SW480 (cell line): ENCODE measurements around the gene PPP2R3B.
"Not testable (repeated sequence)": the region's sequence is repeated elsewhere in the genome, so short reads cannot be mapped to it uniquely, and the experiment has no call there.

Source experiments
- DNase-seq: peaks from one replicate; pipeline ENCODE4 v3.0.0-alpha.2; 2016; ENCODE audit warnings: low spot score

PPP2R3B gene

DNA sequence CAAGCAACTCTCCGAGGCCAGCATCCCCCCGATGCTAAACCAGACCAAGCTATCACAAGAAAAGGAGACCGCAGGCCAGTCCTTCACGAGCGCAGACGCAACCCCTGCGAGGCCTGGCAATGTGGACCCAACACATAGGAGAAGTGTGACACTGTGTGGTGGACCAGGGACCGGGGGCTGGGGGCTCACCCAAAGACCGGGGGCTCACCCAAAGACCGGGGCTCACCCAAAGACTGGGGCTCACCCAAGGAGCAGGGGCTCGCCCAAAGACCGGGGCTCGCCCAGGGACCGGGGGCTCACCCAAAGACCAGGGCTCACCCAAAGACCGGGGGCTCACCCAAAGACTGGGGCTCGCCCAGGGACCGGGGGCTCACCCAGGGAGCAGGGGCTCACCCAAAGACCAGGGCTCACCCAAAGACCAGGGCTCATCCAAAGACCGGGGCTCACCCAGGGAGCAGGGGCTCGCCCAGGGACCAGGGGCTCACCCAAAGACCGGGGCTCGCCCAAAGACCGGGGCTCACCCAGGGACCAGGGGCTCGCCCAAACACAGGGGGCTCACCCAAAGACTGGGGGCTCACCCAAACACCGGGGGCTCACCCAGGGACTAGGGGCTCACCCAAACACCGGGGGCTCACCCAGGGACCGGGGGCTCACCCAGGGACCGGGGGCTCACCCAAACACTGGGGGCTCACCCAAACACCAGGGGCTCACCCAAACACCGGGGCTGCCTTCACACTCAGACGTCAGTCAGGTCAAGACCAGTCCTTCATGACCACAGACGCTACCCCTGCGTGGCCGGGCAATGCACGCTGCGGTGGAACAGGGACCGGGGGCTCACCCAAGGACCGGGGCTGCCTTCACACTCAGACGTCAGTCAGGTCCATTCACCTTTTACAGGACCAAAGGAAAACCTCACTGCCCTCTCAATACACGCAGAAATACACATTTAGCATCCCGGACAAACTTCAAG is 32.9 kb downstream of the PPP2R3B start:
- no peak for DNase-seq

- no peak for DNase-seq
Observed at GRCh38 chrX:352582-353314, 34.0 kb downstream of the PPP2R3B start.

DNA sequence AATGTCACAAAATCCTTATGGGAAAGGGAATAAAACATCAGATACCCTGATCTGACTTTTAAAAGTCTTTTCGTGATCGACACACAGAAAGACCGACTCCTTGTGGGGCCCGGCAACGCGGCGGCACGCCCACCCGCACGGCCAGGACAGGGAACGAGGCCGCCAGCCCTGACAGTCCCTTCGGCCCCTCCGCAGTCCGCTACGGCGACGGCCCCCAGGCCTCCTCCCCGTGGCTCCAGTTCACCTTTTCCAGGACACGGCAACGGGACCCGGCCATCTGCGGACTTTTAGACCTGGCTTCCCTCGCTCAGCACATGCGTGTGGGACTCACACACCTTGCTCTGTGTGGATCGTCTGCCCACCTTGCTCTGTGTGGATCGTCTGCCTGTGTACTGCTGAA is 34.5 kb downstream of the PPP2R3B start:
- no peak for DNase-seq

- DNase-seq, result no peak
Observed at GRCh38 chrX:351736-352135, 35.0 kb downstream of the PPP2R3B start.

GRCh38 chrX:351324-351641 is 35.4 kb downstream of the PPP2R3B start:
- not testable (repeated sequence) for DNase-seq

GRCh38 chrX:350534-351323 is 36.0 kb downstream of the PPP2R3B start:
- no peak for DNase-seq

GRCh38 chrX:350148-350533 is 36.6 kb downstream of the PPP2R3B start:
- no peak for DNase-seq

- DNase-seq, result no peak
Observed at GRCh38 chrX:349702-350101, 37.0 kb downstream of the PPP2R3B start.

- DNase-seq, result no peak
Observed at GRCh38 chrX:349196-349595, 37.5 kb downstream of the PPP2R3B start.

DNA sequence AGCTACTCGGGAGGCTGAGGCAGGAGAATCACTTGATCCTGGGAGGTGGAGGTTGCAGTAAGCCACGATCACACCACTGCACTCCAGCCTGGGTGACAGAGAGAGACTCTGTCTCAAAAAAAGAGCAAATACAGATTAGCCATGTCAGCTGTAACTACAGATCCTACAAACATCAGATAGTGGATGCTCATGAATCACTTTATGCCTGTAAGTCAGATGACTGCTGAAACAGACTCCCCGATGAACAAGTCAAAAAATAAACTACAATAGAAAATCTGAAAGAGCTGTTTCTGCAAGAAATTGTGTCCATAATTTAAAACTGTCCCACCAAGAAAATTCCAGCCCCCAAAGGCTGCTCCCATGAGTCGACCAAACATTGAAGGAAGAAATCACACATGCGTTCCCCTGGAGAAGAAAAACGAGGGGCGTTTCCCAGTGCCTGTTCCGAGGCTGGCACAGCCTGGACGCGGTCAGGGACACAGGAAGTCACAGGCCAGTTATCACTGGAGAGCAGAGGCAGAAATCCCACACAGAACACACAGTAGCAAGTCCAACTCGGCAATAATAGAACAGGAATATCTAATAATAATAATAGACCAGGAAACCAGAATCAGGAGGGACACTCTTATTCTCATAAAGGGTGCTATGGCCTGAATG is 38.1 kb downstream of the PPP2R3B start:
- DNase-seq, result no peak

DNA sequence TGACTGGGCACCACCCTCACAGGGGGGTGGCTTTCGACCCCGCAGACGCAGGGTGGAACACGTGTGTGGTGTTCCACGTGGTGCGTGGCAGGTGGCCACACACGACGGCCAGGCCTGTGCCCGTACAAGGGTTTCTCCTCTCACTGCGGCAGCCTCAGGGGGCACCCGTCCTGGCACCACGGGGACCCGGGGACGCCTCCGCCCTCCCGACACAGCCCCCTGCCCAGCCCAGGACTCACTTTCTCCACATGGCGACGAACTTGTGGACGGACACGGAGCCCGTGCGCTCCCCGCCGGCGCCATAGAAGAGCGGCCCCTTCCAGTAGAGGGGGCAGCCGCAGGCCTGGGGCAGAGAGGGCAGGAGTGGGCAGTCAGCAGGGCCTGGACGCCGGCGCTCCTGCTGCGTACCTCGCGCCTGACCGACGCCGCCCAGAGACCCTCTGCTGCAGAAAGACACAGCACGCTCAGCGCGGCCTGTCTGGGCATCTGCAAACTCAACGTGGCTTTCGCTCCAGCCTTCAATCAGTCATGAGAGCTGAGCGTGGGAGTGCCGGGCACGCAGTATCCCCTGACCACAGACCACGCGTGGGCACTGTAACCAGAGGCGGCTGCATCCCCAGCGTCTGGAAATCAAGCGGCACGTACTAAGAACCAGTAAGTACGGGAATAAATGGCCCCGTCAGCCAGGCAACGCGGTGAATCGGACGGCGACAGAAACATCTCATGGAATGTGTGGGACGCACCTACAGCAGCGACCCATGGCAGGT is 39.2 kb downstream of the PPP2R3B start:
- no peak for DNase-seq

- DNase-seq, result no peak
Observed at GRCh38 chrX:346034-346813, 40.5 kb downstream of the PPP2R3B start.

DNA sequence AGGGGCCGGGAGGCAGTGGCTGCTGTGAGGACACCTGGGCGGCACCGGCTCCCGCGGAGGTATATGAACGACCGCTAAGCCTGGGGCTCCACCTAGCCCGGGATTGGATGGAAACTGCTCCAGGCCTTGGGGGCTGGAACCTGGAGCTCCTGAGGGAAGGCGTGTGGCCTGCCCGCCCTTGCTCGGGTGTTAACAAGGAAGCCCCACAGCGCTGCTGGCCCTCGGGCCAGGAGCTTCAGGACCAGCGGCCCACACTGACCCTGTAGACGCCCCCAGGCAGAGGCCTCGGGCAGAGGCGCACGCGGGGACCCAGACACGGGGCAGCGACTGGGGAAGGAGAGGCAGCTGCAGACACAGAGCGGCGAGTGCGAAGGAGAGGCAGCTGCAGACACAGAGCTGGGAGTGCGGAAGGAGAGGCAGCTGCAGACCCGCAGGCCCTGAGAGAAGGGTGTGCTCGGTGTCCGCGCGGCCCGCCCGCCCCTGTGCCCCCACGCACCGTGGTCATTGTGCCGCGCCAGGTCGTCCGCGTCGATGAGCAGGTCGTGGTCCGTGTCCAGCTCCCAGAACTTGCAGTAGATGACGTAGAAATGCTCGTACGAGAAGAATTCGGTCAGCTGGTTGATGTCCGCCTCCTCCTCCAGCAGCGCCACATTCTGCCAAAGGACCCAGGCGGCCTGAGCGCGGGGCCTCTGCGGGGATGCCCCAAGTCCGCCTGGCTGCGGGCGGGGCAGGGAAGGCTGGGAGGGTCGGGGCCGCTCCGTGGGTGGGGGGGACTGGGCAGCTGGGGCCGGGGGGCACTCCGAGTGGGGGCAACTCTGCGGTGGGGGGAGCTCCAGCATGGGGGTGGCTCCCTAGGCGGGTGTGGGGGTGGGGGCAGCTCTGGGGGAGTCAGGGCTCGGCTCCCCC is 41.4 kb downstream of the PPP2R3B start:
- no peak for DNase-seq

DNA sequence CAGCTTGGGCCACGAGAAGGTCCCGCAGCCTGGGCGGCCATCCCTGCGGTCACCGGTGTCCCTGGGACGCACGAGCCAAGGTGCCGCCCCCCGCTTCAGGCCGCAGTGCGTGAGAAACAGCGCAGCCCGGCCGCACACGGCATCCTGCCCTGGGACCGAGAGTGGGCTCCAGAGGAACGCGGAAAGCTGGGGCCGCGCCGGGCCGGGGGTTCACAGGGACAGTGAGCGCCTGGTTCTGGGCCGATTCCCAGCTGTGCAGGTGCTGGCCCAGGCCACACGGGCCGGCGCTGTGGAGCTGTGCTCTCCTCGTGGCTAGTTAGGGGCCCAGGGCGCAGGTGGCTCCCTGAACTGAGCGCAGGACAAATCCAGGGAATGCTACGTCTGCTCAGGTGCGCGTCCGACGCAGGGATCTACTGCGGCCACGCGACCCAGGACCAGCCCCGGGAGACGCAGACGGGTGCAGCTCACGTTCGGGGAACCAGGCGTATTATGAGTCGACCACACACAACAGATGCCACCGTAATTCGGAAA is 42.3 kb downstream of the PPP2R3B start:
- DNase-seq, result no peak

DNA sequence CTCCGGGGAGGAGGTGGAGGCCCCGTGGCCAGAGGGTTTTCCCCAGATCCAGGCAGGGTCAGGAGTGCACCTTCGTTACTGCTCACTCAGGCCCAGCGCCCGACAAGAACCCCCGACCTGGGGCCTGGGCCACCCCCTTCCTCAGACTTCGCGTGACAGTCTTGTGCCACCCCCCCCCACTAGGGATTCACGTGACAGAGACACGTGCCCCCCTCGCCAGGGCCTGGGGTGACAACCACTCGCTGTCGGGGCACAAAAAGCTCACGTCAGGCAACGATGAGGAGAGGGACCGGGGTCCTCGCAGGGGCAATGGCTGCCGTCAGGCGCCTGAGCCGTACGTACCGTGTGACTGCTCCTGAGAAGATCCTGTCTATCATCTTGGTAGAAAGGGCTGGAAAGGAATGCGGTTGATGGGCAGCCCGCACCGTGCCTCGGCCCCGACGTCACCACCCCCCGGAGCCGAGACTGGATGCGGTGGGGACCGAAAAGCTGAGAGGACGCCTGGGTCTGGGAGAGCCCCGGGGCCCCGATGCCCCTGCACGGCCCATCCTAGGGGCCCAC is 45.1 kb downstream of the PPP2R3B start:
- no peak for DNase-seq

- no peak for DNase-seq
Observed at GRCh38 chrX:340641-341423, 45.9 kb downstream of the PPP2R3B start.

- DNase-seq, result no peak
Observed at GRCh38 chrX:340121-340520, 46.6 kb downstream of the PPP2R3B start.

DNA sequence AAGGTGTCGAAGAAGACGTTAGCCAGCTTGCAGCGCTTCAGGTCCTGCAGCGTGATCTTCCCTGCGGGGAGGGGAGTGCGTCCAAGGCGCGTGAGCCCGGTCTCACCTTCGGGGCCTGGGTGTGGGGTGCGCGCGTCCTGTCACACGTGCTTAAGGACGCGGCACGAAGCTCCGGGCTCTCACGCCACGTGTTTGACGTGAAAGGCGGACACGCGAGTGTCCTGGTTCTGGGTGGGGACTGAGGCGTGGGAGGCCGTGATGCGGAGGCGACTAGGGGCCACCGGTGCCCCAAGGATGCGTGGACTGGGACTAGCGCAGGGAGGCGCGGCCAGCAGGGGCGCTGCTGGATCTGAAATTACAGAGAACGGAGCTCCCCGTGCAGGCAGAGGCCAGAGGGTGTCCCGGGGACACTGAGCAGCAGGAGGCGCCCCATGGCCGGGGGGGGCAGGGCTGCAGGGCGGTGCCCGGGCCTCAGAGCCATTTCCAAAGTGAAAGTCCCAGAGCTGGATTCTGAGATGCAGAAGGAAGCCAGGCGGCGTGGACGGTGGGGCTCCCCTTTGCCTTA is 47.8 kb downstream of the PPP2R3B start:
- DNase-seq, result no peak
